ENCODE results near the gene PCDH15. TPM values are rescaled to one million over a fixed set of nuclear protein-coding genes. Genes with fewer than 3 reads are reported as not detected.

PCDH15 gene
- total RNA-seq, 1 experiment from 2014 or later = not detected

DNA sequence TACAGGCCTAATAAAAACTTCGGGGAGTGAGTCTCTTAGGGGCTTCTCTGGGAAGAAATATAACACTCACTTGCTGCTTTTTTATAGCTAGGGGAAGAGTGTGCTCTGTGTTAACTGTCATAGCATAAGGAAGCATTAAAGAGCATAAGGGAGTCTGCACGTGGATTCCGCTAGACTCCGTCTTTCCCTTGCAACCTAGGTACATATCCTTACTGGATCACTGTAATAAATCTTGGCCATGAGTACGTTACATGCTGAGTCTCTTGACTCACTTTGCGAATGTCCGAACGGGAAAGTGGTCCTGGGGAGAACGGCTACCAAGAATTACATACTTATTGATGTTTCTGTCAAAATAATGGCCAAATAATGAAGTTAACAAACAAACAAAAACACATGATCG, 1029.3 kb downstream of the PCDH15 start:
- no peak overlapping the region for H3K27ac ChIP-seq (ENCODE audit: low read depth, low read length, poor library complexity, severe bottlenecking)
- no TSS peak for BruUV-seq (replicated peaks)
- no peak for TF ChIP-seq EZH2 (IDR thresholded peaks at IDR 0.05; ENCODE audit: borderline replicate concordance, low read depth, low read length, poor library complexity, severe bottlenecking)
- no peaks in the 10 kb centered on the region for H3K36me3 ChIP-seq (ENCODE audit: insufficient read depth, low read length, poor library complexity, severe bottlenecking)
- DNase-seq (ENCODE audit: low spot score) = no peak
- H3K4me3 ChIP-seq (ENCODE audit: low read depth, low read length, poor library complexity, severe bottlenecking) = no peak overlapping the region
- CTCF ChIA-PET = no interaction called here
- H3K9me3 ChIP-seq (ENCODE audit: low read depth, low read length, poor library complexity, severe bottlenecking) = peaks cover 22% of the 10 kb centered on the region
- POLR2A ChIA-PET (ENCODE audit: low non-redundant PET) = no interaction called here
- intact Hi-C loops (cut with micrococcal nuclease; ENCODE audit: unreplicated experiment) = no loop called here
- H3K27me3 ChIP-seq (replicated peaks; ENCODE audit: insufficient read depth, low read depth, low read length, poor library complexity) = no peaks in the 10 kb centered on the region
- H3K4me1 ChIP-seq (ENCODE audit: insufficient read depth, low read length, poor library complexity, severe bottlenecking) = no peaks in the 10 kb centered on the region

- H3K27me3 ChIP-seq (replicated peaks; ENCODE audit: insufficient read depth, low read depth, low read length, poor library complexity) = no peaks in the 10 kb centered on the region
- TF ChIP-seq EZH2 (IDR thresholded peaks at IDR 0.05; ENCODE audit: borderline replicate concordance, low read depth, low read length, poor library complexity, severe bottlenecking) = no peak
- TF ChIP-seq, protein P1, sequence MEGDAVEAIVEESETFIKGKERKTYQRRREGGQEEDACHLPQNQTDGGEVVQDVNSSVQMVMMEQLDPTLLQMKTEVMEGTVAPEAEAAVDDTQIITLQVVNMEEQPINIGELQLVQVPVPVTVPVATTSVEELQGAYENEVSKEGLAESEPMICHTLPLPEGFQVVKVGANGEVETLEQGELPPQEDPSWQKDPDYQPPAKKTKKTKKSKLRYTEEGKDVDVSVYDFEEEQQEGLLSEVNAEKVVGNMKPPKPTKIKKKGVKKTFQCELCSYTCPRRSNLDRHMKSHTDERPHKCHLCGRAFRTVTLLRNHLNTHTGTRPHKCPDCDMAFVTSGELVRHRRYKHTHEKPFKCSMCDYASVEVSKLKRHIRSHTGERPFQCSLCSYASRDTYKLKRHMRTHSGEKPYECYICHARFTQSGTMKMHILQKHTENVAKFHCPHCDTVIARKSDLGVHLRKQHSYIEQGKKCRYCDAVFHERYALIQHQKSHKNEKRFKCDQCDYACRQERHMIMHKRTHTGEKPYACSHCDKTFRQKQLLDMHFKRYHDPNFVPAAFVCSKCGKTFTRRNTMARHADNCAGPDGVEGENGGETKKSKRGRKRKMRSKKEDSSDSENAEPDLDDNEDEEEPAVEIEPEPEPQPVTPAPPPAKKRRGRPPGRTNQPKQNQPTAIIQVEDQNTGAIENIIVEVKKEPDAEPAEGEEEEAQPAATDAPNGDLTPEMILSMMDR (conservative IDR thresholded peaks at IDR 0.05; ENCODE audit: low read depth, low read length) = no peak
- H3K9me3 ChIP-seq (ENCODE audit: low read depth, low read length, poor library complexity, severe bottlenecking) = peaks cover 14% of the 10 kb centered on the region
- no peak for DNase-seq (ENCODE audit: low spot score)
- ChIA-PET CTCF (no interaction called here), POLR2A (ENCODE audit: low non-redundant PET) (no interaction called here)
- no peak overlapping the region for H3K4me3 ChIP-seq (ENCODE audit: low read depth, low read length, poor library complexity, severe bottlenecking)
- no peak overlapping the region for H3K27ac ChIP-seq (ENCODE audit: low read depth, low read length, poor library complexity, severe bottlenecking)
- H3K4me1 ChIP-seq (ENCODE audit: insufficient read depth, low read length, poor library complexity, severe bottlenecking) = no peaks in the 10 kb centered on the region
- BruUV-seq (replicated peaks) = no TSS peak
- no peaks in the 10 kb centered on the region for H3K36me3 ChIP-seq (ENCODE audit: insufficient read depth, low read length, poor library complexity, severe bottlenecking)
- intact Hi-C loops (cut with micrococcal nuclease; ENCODE audit: unreplicated experiment) = no loop called here
Measured at GRCh38 chr10:53770903-53771302, 1030.1 kb downstream of the PCDH15 start.

- Histone ChIP-seq H3K36me3 (ENCODE audit: insufficient read depth, low read length, poor library complexity, severe bottlenecking) (no peaks in the 10 kb centered on the region), H3K27me3 (replicated peaks; ENCODE audit: insufficient read depth, low read depth, low read length, poor library complexity) (no peaks in the 10 kb centered on the region), H3K4me1 (ENCODE audit: insufficient read depth, low read length, poor library complexity, severe bottlenecking) (no peaks in the 10 kb centered on the region), H3K4me3 (ENCODE audit: low read depth, low read length, poor library complexity, severe bottlenecking) (no peak overlapping the region), H3K9me3 (ENCODE audit: low read depth, low read length, poor library complexity, severe bottlenecking) (peaks cover 16% of the 10 kb centered on the region), H3K27ac (ENCODE audit: low read depth, low read length, poor library complexity, severe bottlenecking) (no peak overlapping the region)
- TF ChIP-seq, protein P1 (conservative IDR thresholded peaks at IDR 0.05; ENCODE audit: low read depth, low read length) = no peak
- TF ChIP-seq EZH2 (IDR thresholded peaks at IDR 0.05; ENCODE audit: borderline replicate concordance, low read depth, low read length, poor library complexity, severe bottlenecking) = no peak
- BruUV-seq (replicated peaks) = no TSS peak
- intact Hi-C loops (cut with micrococcal nuclease; ENCODE audit: unreplicated experiment) = no loop called here
- ChIA-PET POLR2A (ENCODE audit: low non-redundant PET) (no interaction called here), CTCF (no interaction called here)
- no peak for DNase-seq (ENCODE audit: low spot score)
Measured at GRCh38 chr10:53765311-53765710, 1035.7 kb downstream of the PCDH15 start.

GRCh38 chr10:53754596-53755250, 1046.3 kb downstream of the PCDH15 start:
- no peak overlapping the region for H3K4me3 ChIP-seq (ENCODE audit: low read depth, low read length, poor library complexity, severe bottlenecking)
- POLR2A ChIA-PET (ENCODE audit: low non-redundant PET) = no interaction called here
- no peak for TF ChIP-seq EZH2 (IDR thresholded peaks at IDR 0.05; ENCODE audit: borderline replicate concordance, low read depth, low read length, poor library complexity, severe bottlenecking)
- TF ChIP-seq, protein P1 (conservative IDR thresholded peaks at IDR 0.05; ENCODE audit: low read depth, low read length) = no peak
- CTCF ChIA-PET = no interaction called here
- intact Hi-C loops (cut with micrococcal nuclease; ENCODE audit: unreplicated experiment) = no loop called here
- no peak overlapping the region for H3K27ac ChIP-seq (ENCODE audit: low read depth, low read length, poor library complexity, severe bottlenecking)
- H3K36me3 ChIP-seq (ENCODE audit: insufficient read depth, low read length, poor library complexity, severe bottlenecking) = no peaks in the 10 kb centered on the region
- no peaks in the 10 kb centered on the region for H3K27me3 ChIP-seq (replicated peaks; ENCODE audit: insufficient read depth, low read depth, low read length, poor library complexity)
- DNase-seq (ENCODE audit: low spot score) = no peak
- no TSS peak for BruUV-seq (replicated peaks)
- H3K4me1 ChIP-seq (ENCODE audit: insufficient read depth, low read length, poor library complexity, severe bottlenecking) = no peaks in the 10 kb centered on the region
- H3K9me3 ChIP-seq (ENCODE audit: low read depth, low read length, poor library complexity, severe bottlenecking) = peaks cover 22% of the 10 kb centered on the region

Measured in A673 (cell line).